K562 (cell line): ENCODE measurements around the gene C5orf24. TPM values are rescaled to one million over a fixed set of nuclear protein-coding genes. Genes with fewer than 3 reads are reported as not detected.

Experiments
- ATAC-seq: fragments of 200-7000 bp; cut with Tn5 transposase; 3 replicates; pipeline ENCODE4 v1.9.1; 2020; ENCODE audit warnings: moderate library complexity
- BruUV-seq: library from RNA; stranded (reverse); fragments of 400-500 nt; replicated peaks from 2 replicates; lab custom pipeline; 2021; lab: Mats Ljungman, UMichigan
- CTCF ChIA-PET: fragments of 300-600 bp; formaldehyde crosslinking; extraction: SDS; loops from one replicate; lab custom pipeline; 2021; ENCODE audit warnings: low intra/inter-chr PET ratio; lab: Yijun Ruan, JAX
- POLR2A ChIA-PET: fragments of 300-600, 350-650 bp; sonication (Branson Sonifier 250); formaldehyde crosslinking; extraction: SDS; loops from one replicate; lab custom pipeline; 2021; ENCODE audit warnings: antibody characterized with exemption, inconsistent platforms; lab: Yijun Ruan, JAX
- DNase-seq, 4 experiments: peaks; one replicate each; pipeline versions ENCODE4 v3.0.0 to v3.0.0-alpha.2; 2011 to 2018; ENCODE audit warnings: low spot score in 3 of 4, mixed read lengths in 3 of 4; ENCODE audit errors: extremely low read depth in 1 of 4
- FAIRE-seq: peaks from 2 replicates; lab custom pipeline; 2011; peaks lifted over from hg19 to GRCh38; lab: Jason Lieb, UNC
- H2AFZ ChIP-seq: 2 replicates; pipeline ENCODE4 v1.6.0; 2011; ENCODE audit warnings: low read depth, low read length, control low read depth, inconsistent platforms
- H3K27ac ChIP-seq: fragments of 200-600 bp; 3 replicates; pipeline ENCODE4 v1.8.0; 2011; ENCODE audit warnings: low read depth, mild to moderate bottlenecking, control low read depth, inconsistent platforms, low read length, moderate library complexity, mixed read lengths; ENCODE audit errors: extremely low read depth
- H3K27me3 ChIP-seq, 2 experiments: fragments of 300-600 bp in 1 of 2; 2 replicates in 1 of 2; 3 replicates in 1 of 2; pipeline versions ENCODE4 v1.6.0 to v1.8.0; 2011; ENCODE audit warnings: inconsistent platforms in 2 of 2, low read length in 2 of 2, mild to moderate bottlenecking in 1 of 2, mixed read lengths in 1 of 2, moderate library complexity in 1 of 2; ENCODE audit not compliant: control insufficient read depth in 2 of 2, insufficient read depth in 2 of 2
- H3K36me3 ChIP-seq: fragments of 300-600 bp; 3 replicates; pipeline ENCODE4 v1.8.0; 2011; ENCODE audit warnings: mild to moderate bottlenecking, low read length, inconsistent platforms; ENCODE audit not compliant: control insufficient read depth, insufficient read depth
- H3K4me1 ChIP-seq, 2 experiments: fragments of 200-600 bp in 1 of 2; replicated peaks in 1 of 2; 2 replicates in 1 of 2; 3 replicates in 1 of 2; pipeline versions ENCODE4 v1.5.1 to v1.8.0; 2011; ENCODE audit warnings: inconsistent platforms in 2 of 2, low read length in 2 of 2, mild to moderate bottlenecking in 1 of 2, mixed read lengths in 1 of 2, moderate library complexity in 1 of 2; ENCODE audit not compliant: control insufficient read depth in 2 of 2, insufficient read depth in 2 of 2
- H3K4me2 ChIP-seq: 2 replicates; pipeline ENCODE4 v1.6.1; 2011; ENCODE audit warnings: low read length, control low read depth, inconsistent platforms, mixed read lengths; ENCODE audit not compliant: insufficient read depth
- H3K4me3 ChIP-seq: fragments of 200-600 bp; sonication (generic), shearing (Covaris generic); 2 replicates; pipeline ENCODE4 v1.5.1; 2016; ENCODE audit warnings: control low read depth, inconsistent platforms
- H3K79me2 ChIP-seq: fragments of 200-600 bp; 3 replicates; pipeline ENCODE4 v1.8.0; 2011; ENCODE audit warnings: low read length, inconsistent platforms; ENCODE audit not compliant: control insufficient read depth, insufficient read depth
- H3K9ac ChIP-seq, 2 experiments: 2 replicates each; pipeline versions ENCODE4 v1.6.0 to v1.6.1; 2011; ENCODE audit warnings: low read depth in 2 of 2, low read length in 2 of 2, control low read depth in 1 of 2, inconsistent platforms in 1 of 2, mild to moderate bottlenecking in 1 of 2, mixed read lengths in 1 of 2; ENCODE audit not compliant: insufficient read depth in 1 of 2
- H3K9me1 ChIP-seq: one replicate; pipeline ENCODE4 v1.6.0; 2011; ENCODE audit warnings: inconsistent platforms, mild to moderate bottlenecking, low read length, moderate library complexity; ENCODE audit not compliant: control insufficient read depth, insufficient read depth
- H3K9me3 ChIP-seq: replicated peaks from 2 replicates; pipeline ENCODE4 v1.5.1; 2011; ENCODE audit warnings: low read depth, low read length, inconsistent platforms; ENCODE audit not compliant: control insufficient read depth, insufficient read depth
- H4K20me1 ChIP-seq: replicated peaks from 2 replicates; pipeline ENCODE4 v1.6.1; 2011; ENCODE audit warnings: low read length, inconsistent platforms, mixed read lengths; ENCODE audit not compliant: control insufficient read depth, insufficient read depth
- ARNT ChIP-seq, 2 experiments: fragments of 450-650 bp; IDR thresholded peaks; 2 replicates each; pipeline ENCODE4 v1.6.1; 2016; ENCODE audit warnings: mild to moderate bottlenecking in 1 of 2
- TCF3 ChIP-seq: sonication (generic); formaldehyde crosslinking; IDR thresholded peaks from 2 replicates; pipeline ENCODE4 v1.4.0; 2020; ENCODE audit warnings: mild to moderate bottlenecking, missing genetic modification reagents
- TEAD4 ChIP-seq, 2 experiments: sonication (generic) in 1 of 2; formaldehyde crosslinking in 1 of 2; IDR thresholded peaks; 2 replicates each; pipeline versions ENCODE4 v1.6.1 to v1.8.0; 2012 to 2022; ENCODE audit warnings: borderline replicate concordance in 1 of 2, inconsistent platforms in 1 of 2, low read length in 1 of 2, mild to moderate bottlenecking in 1 of 2, missing genetic modification reagents in 1 of 2
- WGBS: fragments of 100-300 bp; shearing (Covaris generic); methylation state at CpG from one replicate; pipeline ENCODE4 v1.1.6; 2016; ENCODE audit warnings: low coverage, mixed read lengths; ENCODE audit not compliant: insufficient coverage; ENCODE audit errors: missing lambda C conversion rate; 5-methylcytosine and 5-hydroxymethylcytosine counted together
- in situ Hi-C: fragments of 300-500 bp; cut with MboI; formaldehyde crosslinking; loops from 4 replicates; pipeline ENCODE4 v1.15.0; 2018; ENCODE audit warnings: inconsistent platforms, mixed read lengths
- intact Hi-C: fragments of 100-400 bp; cut with micrococcal nuclease; formaldehyde crosslinking; loops from 2 replicates; pipeline ENCODE4 v1.14.2; 2022
- polyA plus RNA-seq, 8 experiments: library from polyadenylated mRNA; depleted of rRNA in 4 of 8; stranded (reverse) in 5 of 8; unstranded in 3 of 8; fragments of >200 nt; fragmentation: Nextera tagmentation in 2 of 8; fragmentation: Illumina TruSeq in 1 of 8; extraction: Ambion mirVana in 2 of 8; extraction: Trizol in 1 of 8; gene quantifications; 2 replicates each; pipeline versions ENCODE4 v1.2.1 to v1.2.3, GENCODE V29; 2011 to 2014; ENCODE audit warnings: inconsistent platforms in 1 of 8, missing spikeins in 1 of 8
- total RNA-seq, 7 experiments: library from RNA; depleted of rRNA in 6 of 7; stranded (reverse); fragments of >200 nt in 6 of 7; fragmentation: Illumina TruSeq in 2 of 7; extraction: Trizol in 2 of 7; gene quantifications; 2 replicates each; pipeline versions ENCODE4 v1.2.1 to v1.2.3, GENCODE V29; 2011 to 2021; ENCODE audit warnings: low replicate concordance in 1 of 7
- TF ChIP-seq, protein P1 (sequence below), 2 experiments: fragments of 450-650 bp in 1 of 2; sonication (generic) in 1 of 2; formaldehyde crosslinking in 1 of 2; IDR thresholded peaks in 1 of 2; conservative IDR thresholded peaks in 1 of 2; 2 replicates each; pipeline versions ENCODE4 v1.6.1 to v1.8.1; 2016 to 2023; ENCODE audit warnings: mild to moderate bottlenecking in 2 of 2, moderate library complexity in 2 of 2, inconsistent platforms in 1 of 2, missing genetic modification reagents in 1 of 2
- TF ChIP-seq, protein P2 (sequence below), 2 experiments: IDR thresholded peaks; 2 replicates each; pipeline ENCODE4 v1.6.1; 2012; ENCODE audit warnings: improper control_type of control experiment in 2 of 2, low read depth in 2 of 2, low read length in 2 of 2, borderline replicate concordance in 1 of 2

Gene C5orf24
- total and polyA plus RNA-seq, 9 of the 15 experiments (the other 6 are each of a cell fraction or from before 2014, with no cell fraction given) = 8.9 to 38.6 (median 28.4) TPM

DNA sequence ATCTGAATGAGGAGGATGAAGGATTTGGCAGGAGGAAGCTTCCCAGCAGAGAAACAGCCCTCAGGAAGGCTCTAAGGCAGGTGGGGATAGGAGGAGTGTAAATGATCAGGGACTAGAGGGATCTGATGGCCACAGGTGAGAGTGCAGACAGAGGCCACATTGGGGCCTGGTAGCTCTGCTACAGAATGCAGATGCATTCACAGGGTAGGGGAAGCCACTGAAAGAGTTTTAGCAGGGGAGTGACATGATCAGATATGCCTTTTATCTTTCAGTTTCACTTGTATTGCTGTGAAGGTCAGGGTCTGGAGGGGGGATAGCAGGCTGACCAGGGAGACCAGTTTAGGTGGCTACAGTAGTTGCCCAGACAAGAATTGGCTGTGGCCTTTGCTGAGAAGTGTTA lies 31.4 kb downstream of the C5orf24 start (continued):
- TF ChIP-seq TEAD4 (IDR thresholded peaks at IDR 0.05; ENCODE audit: low read length) = peak; percentile 46
- TF ChIP-seq TEAD4 (CRISPR knock-in tag; IDR thresholded peaks at IDR 0.05; ENCODE audit: borderline replicate concordance) = no peak
- TF ChIP-seq ARNT (IDR thresholded peaks at IDR 0.05) = no peak
- TF ChIP-seq TCF3 (CRISPR knock-in tag) = 0 out of 2 replicates have a peak, but pooled peaks have one; percentile 9

DNA sequence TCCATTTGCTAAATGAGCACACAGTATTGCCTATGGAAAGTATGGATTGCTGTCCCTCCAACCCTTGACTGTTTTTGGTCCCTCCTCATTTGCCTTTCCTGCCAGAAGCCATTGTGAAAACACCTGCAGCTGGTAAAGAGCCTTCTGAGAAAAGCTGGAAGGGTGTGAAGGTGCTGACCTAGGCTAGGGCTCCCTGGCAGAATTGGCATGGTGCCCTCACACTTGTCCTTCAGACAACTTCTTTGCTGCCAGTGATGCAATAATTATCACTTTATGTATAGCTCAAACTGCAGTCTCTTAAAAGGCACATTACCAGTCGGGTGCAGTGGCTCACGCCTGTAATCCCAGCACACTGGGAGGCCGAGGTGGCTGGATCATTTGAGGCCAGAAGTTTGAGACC lies 32.6 kb downstream of the C5orf24 start:
- in situ Hi-C loops (no loop called here), intact Hi-C loops (no loop called here)
- Histone ChIP-seq H3K9me1 (no peaks in the 10 kb centered on the region), H3K27me3 (no peaks in the 10 kb centered on the region), H3K79me2 (peaks cover 8% of the 10 kb centered on the region; the same call in 2 of the 3 replicates), H3K27ac (no peak overlapping the region), H4K20me1 (no peaks in the 10 kb centered on the region), H3K4me3 (no peak overlapping the region), H3K36me3 (no peaks in the 10 kb centered on the region), H3K9ac (no peak overlapping the region), H3K9me3 (no peaks in the 10 kb centered on the region), H3K4me2 (no peak overlapping the region), H3K4me1 (peaks cover 18 to 19% of the 10 kb centered on the region in 2 experiments; a peak in 4 of 5 replicates), H2AFZ (no peak overlapping the region)
- CTCF ChIA-PET = no interaction called here
- BruUV-seq = no TSS peak
- FAIRE-seq (no peak), ATAC-seq (no peak), DNase-seq (no peak)
- POLR2A ChIA-PET = interaction anchor here (0.8 to 1.4 kb wide), 3 partner anchors 14 to 22 kb away, joined by 3 to 4 read pairs (median 3); no protein-coding TSS in a partner anchor
- 88% methylated on average over 3 of the region's 3 CpGs for WGBS
- TF ChIP-seq, protein P1, sequence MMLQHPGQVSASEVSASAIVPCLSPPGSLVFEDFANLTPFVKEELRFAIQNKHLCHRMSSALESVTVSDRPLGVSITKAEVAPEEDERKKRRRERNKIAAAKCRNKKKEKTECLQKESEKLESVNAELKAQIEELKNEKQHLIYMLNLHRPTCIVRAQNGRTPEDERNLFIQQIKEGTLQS (IDR thresholded peaks at IDR 0.05) = peak; percentile 42; the same call in 1 of the 2 replicates
- TF ChIP-seq, protein P1 (CRISPR knock-in tag; conservative IDR thresholded peaks at IDR 0.05) = no peak
- TF ChIP-seq, protein P2, sequence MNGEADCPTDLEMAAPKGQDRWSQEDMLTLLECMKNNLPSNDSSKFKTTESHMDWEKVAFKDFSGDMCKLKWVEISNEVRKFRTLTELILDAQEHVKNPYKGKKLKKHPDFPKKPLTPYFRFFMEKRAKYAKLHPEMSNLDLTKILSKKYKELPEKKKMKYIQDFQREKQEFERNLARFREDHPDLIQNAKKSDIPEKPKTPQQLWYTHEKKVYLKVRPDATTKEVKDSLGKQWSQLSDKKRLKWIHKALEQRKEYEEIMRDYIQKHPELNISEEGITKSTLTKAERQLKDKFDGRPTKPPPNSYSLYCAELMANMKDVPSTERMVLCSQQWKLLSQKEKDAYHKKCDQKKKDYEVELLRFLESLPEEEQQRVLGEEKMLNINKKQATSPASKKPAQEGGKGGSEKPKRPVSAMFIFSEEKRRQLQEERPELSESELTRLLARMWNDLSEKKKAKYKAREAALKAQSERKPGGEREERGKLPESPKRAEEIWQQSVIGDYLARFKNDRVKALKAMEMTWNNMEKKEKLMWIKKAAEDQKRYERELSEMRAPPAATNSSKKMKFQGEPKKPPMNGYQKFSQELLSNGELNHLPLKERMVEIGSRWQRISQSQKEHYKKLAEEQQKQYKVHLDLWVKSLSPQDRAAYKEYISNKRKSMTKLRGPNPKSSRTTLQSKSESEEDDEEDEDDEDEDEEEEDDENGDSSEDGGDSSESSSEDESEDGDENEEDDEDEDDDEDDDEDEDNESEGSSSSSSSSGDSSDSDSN (IDR thresholded peaks at IDR 0.05; ENCODE audit: borderline replicate concordance in 1 of 2, low read depth in 2 of 2, low read length in 2 of 2) = no peak
